Stomach smooth muscle (tissue), 2 donors: Measurements from ENCODE around the gene RHOJ.
A peak's percentile ranks its signal among the peaks of the same experiment; 100 is the strongest.
"Not testable (repeated sequence)": the region's sequence is repeated elsewhere in the genome, so short reads cannot be mapped to it uniquely, and the experiment has no call there.

Source experiments
- H3K27ac ChIP-seq: one replicate; pipeline ENCODE4 v1.7.0; 2013; ENCODE audit warnings: mild to moderate bottlenecking, low read length, inconsistent platforms
- H3K27me3 ChIP-seq, 2 donors: one replicate each; pipeline ENCODE4 v1.7.0; 2013; ENCODE audit warnings: low read length in 2 of 2; ENCODE audit not compliant: insufficient read depth in 2 of 2, control insufficient read depth in 1 of 2
- H3K36me3 ChIP-seq, 2 donors: one replicate each; pipeline ENCODE4 v1.7.0; 2013; ENCODE audit warnings: low read length in 2 of 2; ENCODE audit not compliant: control insufficient read depth in 2 of 2, insufficient read depth in 2 of 2
- H3K4me1 ChIP-seq: one replicate; pipeline ENCODE4 v1.7.0; 2013; ENCODE audit warnings: low read length; ENCODE audit not compliant: control insufficient read depth, insufficient read depth
- H3K4me3 ChIP-seq, 2 donors: one replicate each; pipeline ENCODE4 v1.7.0; 2013; ENCODE audit warnings: low read length in 2 of 2
- H3K9ac ChIP-seq, 2 donors: one replicate each; pipeline ENCODE4 v1.7.0; 2013; ENCODE audit warnings: low read length in 2 of 2, mild to moderate bottlenecking in 1 of 2
- H3K9me3 ChIP-seq, 2 donors: one replicate each; pipeline ENCODE4 v1.7.0; 2013; ENCODE audit warnings: low read length in 2 of 2; ENCODE audit not compliant: control insufficient read depth in 2 of 2
- donor health status: healthy.
- donor health status: Pancreatic carcinoma.

Gene RHOJ

GRCh38 chr14:63277591-63278183 is 73.4 kb downstream of the RHOJ start:
- Histone ChIP-seq H3K4me3 (no peak overlapping the region), H3K4me1 (peaks cover 12% of the 10 kb centered on the region), H3K27me3 (no peaks in the 10 kb centered on the region), H3K9ac (no peak overlapping the region), H3K9me3 (no peaks in the 10 kb centered on the region), H3K27ac (no peak overlapping the region), H3K36me3 (peaks cover 0 to 3% of the 10 kb centered on the region in 2 donors)

DNA sequence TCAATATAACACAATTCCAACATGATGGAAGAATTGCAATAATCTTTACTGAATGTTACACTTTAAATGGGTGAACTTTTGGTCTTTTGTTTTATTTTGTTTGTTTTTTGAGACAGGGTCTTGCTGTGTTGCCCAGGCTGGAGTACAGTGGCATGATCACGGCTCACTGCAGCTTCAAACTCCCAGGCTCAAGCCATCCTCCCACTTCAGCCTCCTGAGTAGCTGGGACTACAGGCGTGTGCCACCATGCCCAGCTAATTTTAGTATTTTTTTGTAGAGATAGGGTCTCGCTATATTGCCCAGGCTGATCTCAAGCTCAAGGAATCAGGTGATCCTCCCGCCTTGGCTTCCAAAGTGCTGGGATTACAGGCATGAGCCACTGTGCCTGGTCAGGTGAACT is 75.7 kb downstream of the RHOJ start:
- not testable (repeated sequence) for H3K4me3 ChIP-seq, H3K9ac ChIP-seq, H3K27ac ChIP-seq, H3K4me1 ChIP-seq, H3K36me3 ChIP-seq, H3K27me3 ChIP-seq, H3K9me3 ChIP-seq

- Histone ChIP-seq H3K4me3 (peak overlapping the region; percentile 54 to 64), H3K27ac (peak overlapping the region; percentile 56), H3K9ac (peak overlapping the region; percentile 21 to 39), H3K36me3 (peaks cover 0 to 10% of the 10 kb centered on the region in 2 donors), H3K27me3 (no peaks in the 10 kb centered on the region), H3K9me3 (no peaks in the 10 kb centered on the region), H3K4me1 (peaks cover 11% of the 10 kb centered on the region)
These were observed 79.0 kb downstream of the RHOJ start for GRCh38 chr14:63282997-63283883.

DNA sequence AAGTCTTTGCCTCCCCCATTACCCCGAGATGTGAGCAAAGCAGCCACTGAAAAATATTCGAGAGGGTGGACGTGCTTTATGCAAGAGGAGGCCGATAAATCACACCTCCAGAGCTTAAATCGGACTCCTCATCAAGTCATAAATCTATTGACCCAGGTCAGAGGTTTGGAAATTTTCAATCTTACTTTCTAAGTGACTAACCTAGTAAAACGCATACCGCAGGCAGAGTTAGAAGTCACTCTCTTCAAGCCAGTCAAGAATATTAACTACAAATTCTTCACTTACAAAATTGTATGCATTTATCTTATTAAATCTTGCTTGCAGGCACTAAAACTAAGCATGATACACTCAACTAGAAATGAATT is 79.6 kb downstream of the RHOJ start:
- Histone ChIP-seq H3K9ac (no peak overlapping the region), H3K9me3 (no peaks in the 10 kb centered on the region), H3K4me3 (peak overlapping the region; percentile 29 to 64), H3K4me1 (peaks cover 11% of the 10 kb centered on the region), H3K27me3 (no peaks in the 10 kb centered on the region), H3K36me3 (peaks cover 0 to 10% of the 10 kb centered on the region in 2 donors), H3K27ac (peak overlapping the region; percentile 56)

GRCh38 chr14:63286071-63286470 is 81.8 kb downstream of the RHOJ start:
- Histone ChIP-seq H3K4me3 (no peak overlapping the region), H3K4me1 (peaks cover 11% of the 10 kb centered on the region), H3K36me3 (peaks cover 5 to 10% of the 10 kb centered on the region in 2 donors), H3K9me3 (no peaks in the 10 kb centered on the region), H3K27ac (no peak overlapping the region), H3K27me3 (no peaks in the 10 kb centered on the region), H3K9ac (no peak overlapping the region)

GRCh38 chr14:63287666-63288483 is 83.6 kb downstream of the RHOJ start:
- Histone ChIP-seq H3K27me3 (no peaks in the 10 kb centered on the region), H3K27ac (no peak overlapping the region), H3K9ac (no peak overlapping the region), H3K4me3 (no peak overlapping the region), H3K4me1 (peaks cover 11% of the 10 kb centered on the region), H3K36me3 (peaks cover 11 to 20% of the 10 kb centered on the region in 2 donors), H3K9me3 (no peaks in the 10 kb centered on the region)

DNA sequence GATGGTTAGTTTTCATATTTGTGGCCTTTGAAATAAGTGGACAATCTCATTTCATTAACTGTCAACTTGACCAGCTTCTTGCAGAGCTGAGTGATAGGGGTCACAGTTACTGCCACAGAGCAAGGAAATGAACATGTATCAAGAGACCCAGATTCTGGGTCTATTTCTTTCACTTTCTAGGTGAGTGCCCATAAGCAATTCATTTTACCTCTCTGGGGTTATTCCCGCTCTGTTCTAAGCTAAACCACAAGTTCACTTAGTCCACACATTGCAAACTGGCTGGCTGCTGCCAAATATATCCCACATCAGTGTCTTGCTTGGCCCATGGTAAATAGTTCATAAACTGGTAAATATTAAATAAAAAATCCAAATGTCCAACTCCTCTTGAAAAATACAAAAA is 84.6 kb downstream of the RHOJ start:
- H3K27ac ChIP-seq, result no peak overlapping the region
- H3K27me3 ChIP-seq, result no peaks in the 10 kb centered on the region
- no peak overlapping the region for H3K9ac ChIP-seq
- H3K4me1 ChIP-seq, result peaks cover 11% of the 10 kb centered on the region
- H3K36me3 ChIP-seq, result peaks cover 13 to 23% of the 10 kb centered on the region in 2 donors
- H3K9me3 ChIP-seq, result no peaks in the 10 kb centered on the region
- H3K4me3 ChIP-seq, result no peak overlapping the region

GRCh38 chr14:63290741-63291430 is 86.6 kb downstream of the RHOJ start:
- no peaks in the 10 kb centered on the region for H3K27me3 ChIP-seq
- H3K4me1 ChIP-seq, result no peaks in the 10 kb centered on the region
- no peak overlapping the region for H3K4me3 ChIP-seq
- no peak overlapping the region for H3K9ac ChIP-seq
- H3K9me3 ChIP-seq, result no peaks in the 10 kb centered on the region
- H3K27ac ChIP-seq, result no peak overlapping the region
- H3K36me3 ChIP-seq, result peaks cover 13 to 22% of the 10 kb centered on the region in 2 donors

- no peaks in the 10 kb centered on the region for H3K27me3 ChIP-seq
- H3K9me3 ChIP-seq, result no peaks in the 10 kb centered on the region
- no peak overlapping the region for H3K4me3 ChIP-seq
- H3K4me1 ChIP-seq, result peaks cover 4% of the 10 kb centered on the region
- H3K36me3 ChIP-seq, result peaks cover 13 to 16% of the 10 kb centered on the region in 2 donors
- H3K27ac ChIP-seq, result no peak overlapping the region
- no peak overlapping the region for H3K9ac ChIP-seq
These were observed 88.6 kb downstream of the RHOJ start for GRCh38 chr14:63292805-63293204.

GRCh38 chr14:63295231-63295685 is 91.0 kb downstream of the RHOJ start:
- Histone ChIP-seq H3K36me3 (peaks cover 11 to 16% of the 10 kb centered on the region in 2 donors), H3K9me3 (no peaks in the 10 kb centered on the region), H3K27ac (no peak overlapping the region), H3K4me1 (peaks cover 4% of the 10 kb centered on the region), H3K27me3 (peaks cover 0 to 2% of the 10 kb centered on the region in 2 donors), H3K9ac (no peak overlapping the region), H3K4me3 (no peak overlapping the region)
